Activated T-cell treated with anti-CD3 and anti-CD28 coated beads for 48 hours (primary cell): ENCODE data around the gene MSRB1.

Experiments
- DNase-seq: peaks from one replicate; pipeline ENCODE4 v3.0.0-alpha.2; 2020; ENCODE audit warnings: low read depth

Gene MSRB1

GRCh38 chr16:1942810-1943726 lies at the start of gene MSRB1:
TSS of gene MSRB1 (minus strand) at chr16:1943199. CDS start at chr16:1943156, 43 bp downstream.
- peak; percentile 100 for DNase-seq

GRCh38 chr16:1991948-1992703 lies 49.1 kb upstream of the MSRB1 start:
- peak; percentile 96 for DNase-seq

GRCh38 chr16:1991588-1991947 lies 48.6 kb upstream of the MSRB1 start:
- DNase-seq = no peak

GRCh38 chr16:1991135-1991551 lies 48.1 kb upstream of the MSRB1 start:
- DNase-seq = no peak

- no peak for DNase-seq
Observed at GRCh38 chr16:1990351-1991134, 47.5 kb upstream of the MSRB1 start.

- DNase-seq = no peak
Observed at GRCh38 chr16:1990101-1990350, 47.0 kb upstream of the MSRB1 start.

- DNase-seq = no peak
Observed at GRCh38 chr16:1989209-1990100, 46.5 kb upstream of the MSRB1 start, which contains the start of gene SYNGR3. TSS of gene SYNGR3 (plus strand) at chr16:1989970. CDS start at chr16:1990103, 133 bp downstream.

- DNase-seq = no peak
Observed at GRCh38 chr16:1987198-1987597, 44.2 kb upstream of the MSRB1 start.

GRCh38 chr16:1985466-1986150 lies 42.6 kb upstream of the MSRB1 start:
- no peak for DNase-seq

GRCh38 chr16:1984347-1985225 lies 41.6 kb upstream of the MSRB1 start:
- DNase-seq = no peak

GRCh38 chr16:1983544-1984346 lies 40.7 kb upstream of the MSRB1 start, which contains the start of gene GFER:
TSS of gene GFER (plus strand) at chr16:1984193. CDS start at chr16:1984219, 26 bp downstream.
- DNase-seq = peak; percentile 83

- no peak for DNase-seq
Observed at GRCh38 chr16:1982991-1983543, 40.1 kb upstream of the MSRB1 start.

- no peak for DNase-seq
Observed at GRCh38 chr16:1982013-1982433, 39.0 kb upstream of the MSRB1 start.

- DNase-seq = no peak
Observed at GRCh38 chr16:1981398-1981836, 38.4 kb upstream of the MSRB1 start, which contains the start of gene NOXO1. TSS of gene NOXO1 (minus strand) at chr16:1981469. CDS start at chr16:1981179, 290 bp downstream.

- DNase-seq = no peak
Observed at GRCh38 chr16:1980770-1981087, 37.7 kb upstream of the MSRB1 start.

GRCh38 chr16:1980030-1980769 lies 37.2 kb upstream of the MSRB1 start:
- DNase-seq = no peak

- no peak for DNase-seq
Observed at GRCh38 chr16:1979271-1980029, 36.5 kb upstream of the MSRB1 start.
